Skin epidermis (tissue), 12 donors: ENCODE results near the gene SORD.
"Not testable (repeated sequence)": the region's sequence is repeated elsewhere in the genome, so short reads cannot be mapped to it uniquely, and the experiment has no call there.

ENCODE experiments used
- H3K27ac ChIP-seq, 21 experiments: fragments of 200-600 bp; sonication (generic) in 11 of 21; one replicate each; pipeline ENCODE4 v1.5.0; 2020; ENCODE audit warnings: mild to moderate bottlenecking in 3 of 21, inconsistent platforms in 2 of 21, moderate library complexity in 2 of 21
- H3K4me3 ChIP-seq, 7 experiments: fragments of 200-600 bp; sonication (generic) in 2 of 7; one replicate each; pipeline ENCODE4 v1.5.0; 2020; ENCODE audit warnings: inconsistent platforms in 2 of 7, mild to moderate bottlenecking in 2 of 7, moderate library complexity in 1 of 7

SORD gene

DNA sequence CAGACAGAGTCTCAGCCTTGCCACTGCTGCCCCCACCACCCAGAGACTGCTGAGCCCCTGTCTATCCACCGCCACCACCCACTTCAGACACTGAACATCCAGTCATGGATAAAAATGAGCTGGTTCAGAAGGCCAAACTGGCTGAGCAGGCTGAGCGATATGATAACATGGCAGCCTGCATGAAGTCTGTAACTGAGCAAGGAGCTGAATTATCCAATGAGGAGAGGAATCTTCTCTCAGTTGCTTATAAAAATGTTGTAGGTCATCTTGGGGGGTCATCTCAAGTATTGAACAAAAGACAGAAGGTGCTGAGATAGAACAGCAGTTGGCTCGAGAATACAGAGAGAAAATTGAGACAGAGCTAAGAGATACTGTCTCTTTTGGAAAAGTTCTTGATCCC, 29.7 kb downstream of the SORD start:
- H3K27ac ChIP-seq, H3K4me3 ChIP-seq: not testable (repeated sequence)

GRCh38 chr15:45058690-45059675, 36.0 kb downstream of the SORD start:
- H3K27ac ChIP-seq = peak overlapping the region in 2 of 21 experiments; percentile 13 to 47
- H3K4me3 ChIP-seq = not testable (repeated sequence)

DNA sequence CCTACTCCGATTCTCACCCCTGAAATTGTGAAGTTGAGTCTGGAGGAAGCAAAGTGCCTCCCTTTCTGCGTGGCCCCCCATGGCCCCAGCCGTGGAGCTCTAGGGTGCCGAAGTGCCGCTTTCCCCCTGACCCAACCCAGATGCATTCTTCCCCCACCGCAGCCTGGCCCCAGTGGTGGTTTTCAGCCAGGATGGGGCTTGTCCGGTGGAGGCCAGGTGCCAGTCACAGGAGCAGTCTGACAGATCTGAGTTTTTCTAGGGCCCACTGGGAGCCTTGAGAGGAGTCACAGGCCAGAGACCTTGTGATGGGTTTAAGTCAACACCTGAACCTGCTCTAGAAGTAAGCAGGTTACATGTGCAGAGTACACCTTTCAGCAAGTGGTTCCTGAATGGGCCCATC, 39.3 kb downstream of the SORD start:
- not testable (repeated sequence) for H3K27ac ChIP-seq, H3K4me3 ChIP-seq

DNA sequence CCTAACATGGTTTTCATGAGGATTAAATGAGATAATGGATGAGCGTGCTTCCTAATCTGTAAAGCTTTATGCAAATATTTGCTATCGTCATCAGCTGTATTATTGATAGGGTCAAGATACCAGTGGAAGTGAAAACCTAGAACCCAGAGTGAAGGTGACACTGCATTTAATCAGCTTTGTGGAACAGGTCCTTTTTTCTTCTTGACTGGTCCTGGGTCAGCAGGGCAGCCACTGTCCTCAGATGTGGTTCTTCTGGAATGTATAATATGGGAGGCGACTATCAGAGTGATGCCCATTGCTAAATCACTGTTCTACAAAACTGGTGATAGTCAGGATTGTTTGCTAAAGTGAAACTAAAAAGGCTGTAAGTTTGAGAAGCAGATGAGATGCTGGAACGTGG, 41.4 kb downstream of the SORD start:
- Histone ChIP-seq H3K4me3 (no peak overlapping the region), H3K27ac (no peak overlapping the region)

DNA sequence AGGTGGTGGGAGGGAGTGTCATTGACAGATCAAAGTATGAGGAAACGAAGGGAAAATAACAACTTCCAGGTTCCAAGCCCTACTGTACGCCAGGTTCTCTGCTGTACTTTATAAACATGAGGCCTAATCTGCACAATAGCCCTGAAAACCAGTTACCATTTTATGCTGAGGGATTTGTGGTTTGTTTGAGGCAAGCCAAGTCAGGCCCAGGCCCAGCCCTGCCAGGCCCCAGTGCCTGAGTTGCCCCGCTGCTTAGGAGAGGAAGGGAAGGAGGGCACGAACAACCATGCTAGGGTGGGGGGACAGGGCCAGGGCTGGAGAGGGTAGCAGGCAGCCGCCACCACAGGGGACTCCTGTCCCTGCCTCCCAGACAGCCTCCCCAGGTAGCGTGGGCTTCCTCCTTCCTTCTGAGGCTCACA, 47.0 kb downstream of the SORD start:
- H3K27ac ChIP-seq, H3K4me3 ChIP-seq: not testable (repeated sequence)

DNA sequence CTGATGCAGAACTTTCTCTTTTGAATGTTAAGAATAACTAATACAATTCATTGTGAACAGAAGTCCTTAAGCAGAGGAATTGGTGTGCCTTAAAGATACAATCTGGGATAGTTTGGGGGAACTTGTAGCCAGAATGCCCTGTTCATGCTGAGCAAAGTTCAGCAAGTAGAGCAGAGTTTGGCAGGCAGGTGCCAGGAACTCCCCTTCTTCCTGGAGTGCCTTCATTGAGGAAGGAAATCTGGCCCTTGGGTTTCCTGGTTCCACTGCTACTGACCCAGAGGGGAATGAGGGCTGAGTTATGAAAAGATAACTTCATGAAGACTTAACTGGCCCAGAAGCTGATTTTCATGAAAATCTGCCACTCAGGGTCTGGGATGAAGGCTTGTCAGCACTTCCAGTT, 50.6 kb downstream of the SORD start:
- H3K4me3 ChIP-seq, H3K27ac ChIP-seq: not testable (repeated sequence)

DNA sequence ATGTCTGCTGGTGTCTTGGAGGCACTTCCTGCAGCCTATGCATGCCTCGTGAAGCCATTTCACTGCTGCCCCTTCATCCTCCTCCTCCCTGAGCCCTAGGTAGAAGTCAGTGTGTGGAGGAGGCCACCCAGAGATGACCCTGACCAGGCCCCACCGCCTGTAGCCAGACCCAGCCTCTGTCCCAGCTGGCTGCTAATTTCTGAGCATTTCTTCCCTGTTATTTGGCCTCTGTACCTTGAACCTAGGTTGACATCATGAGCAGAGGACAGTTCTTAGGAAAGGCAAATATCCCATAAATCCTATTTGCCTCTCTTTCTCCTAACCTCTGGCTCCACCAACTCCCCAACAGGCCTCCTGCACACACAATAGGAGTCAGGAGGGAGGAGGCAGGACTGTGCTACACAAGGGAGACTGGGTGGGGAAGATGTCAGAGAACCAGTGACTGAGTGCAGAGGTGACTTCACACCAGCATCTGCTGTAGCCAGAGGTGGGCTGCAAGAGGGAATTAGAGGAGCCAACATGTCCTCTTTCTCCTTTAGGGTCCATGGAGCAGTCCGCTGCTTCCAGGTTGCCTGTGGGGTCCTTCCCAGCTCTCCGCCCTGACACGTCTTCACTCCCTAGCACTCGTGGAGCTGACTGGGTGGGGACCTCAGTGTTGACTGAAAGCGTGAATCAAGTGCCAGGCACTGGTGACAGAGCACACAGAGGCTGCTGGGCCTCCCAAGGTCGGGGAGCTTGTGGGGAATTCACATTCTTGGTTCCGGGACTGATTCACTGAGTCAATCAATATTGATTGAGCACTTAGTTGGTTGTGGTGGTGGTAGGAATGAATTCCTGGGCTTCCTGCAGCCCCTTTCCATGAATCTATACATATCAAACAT, 52.7 kb downstream of the SORD start:
- H3K27ac ChIP-seq, H3K4me3 ChIP-seq: not testable (repeated sequence)

- not testable (repeated sequence) for H3K4me3 ChIP-seq, H3K27ac ChIP-seq
These were observed 54.4 kb downstream of the SORD start for GRCh38 chr15:45077391-45077790.

- H3K4me3 ChIP-seq, H3K27ac ChIP-seq: not testable (repeated sequence)
These were observed 56.2 kb downstream of the SORD start for GRCh38 chr15:45079201-45079600.

DNA sequence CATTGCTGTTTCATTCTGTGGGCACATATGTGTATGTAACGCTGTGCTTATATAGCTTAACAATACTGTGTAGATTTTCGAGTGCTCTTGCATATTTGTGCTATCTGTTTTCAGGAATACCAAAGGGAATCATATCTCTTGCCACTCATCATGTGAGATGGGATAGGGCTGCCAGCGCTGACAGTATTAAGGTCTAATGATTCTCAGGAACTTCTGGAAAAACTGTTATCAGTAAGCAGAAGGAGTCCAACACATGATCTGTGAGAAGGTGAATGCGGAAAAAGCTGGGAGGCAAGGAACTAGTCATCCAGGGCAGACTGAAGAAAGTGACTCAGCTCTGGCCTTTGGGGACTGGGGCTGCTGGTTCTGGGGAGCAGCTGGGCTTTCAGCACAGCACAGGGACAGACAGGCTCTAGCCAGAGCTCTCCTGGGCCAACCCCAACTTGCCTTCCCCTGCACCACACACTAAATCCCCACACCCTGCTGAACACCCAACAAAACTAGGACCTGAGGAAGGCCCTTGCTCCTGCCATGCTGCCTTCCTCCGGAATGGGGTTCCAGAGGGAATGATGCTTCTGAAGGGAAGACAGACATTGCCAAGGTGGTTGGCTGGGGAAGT, 56.7 kb downstream of the SORD start:
- not testable (repeated sequence) for H3K27ac ChIP-seq, H3K4me3 ChIP-seq

DNA sequence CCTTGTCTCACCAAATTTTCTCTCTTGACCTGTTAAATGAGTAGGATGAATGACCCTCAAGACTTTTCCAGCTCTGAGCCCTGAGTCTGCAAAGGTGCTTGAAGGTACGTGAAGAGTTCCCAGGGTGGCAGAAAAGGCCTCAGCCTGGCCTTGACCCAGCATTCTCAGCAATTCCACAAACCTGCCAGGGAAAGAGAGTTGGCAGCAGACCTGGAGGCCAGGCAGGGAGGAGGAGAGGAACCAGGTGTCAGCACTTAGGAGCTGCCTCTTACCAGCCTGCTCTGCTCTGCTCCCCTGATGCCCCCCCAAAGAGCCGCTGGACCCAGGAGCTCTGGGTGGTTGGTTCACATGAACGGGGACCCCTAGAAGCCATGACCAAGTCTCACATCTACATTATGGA, 57.6 kb downstream of the SORD start:
- H3K27ac ChIP-seq, H3K4me3 ChIP-seq: not testable (repeated sequence)

GRCh38 chr15:45082412-45082811, 59.4 kb downstream of the SORD start:
- not testable (repeated sequence) for H3K27ac ChIP-seq, H3K4me3 ChIP-seq

DNA sequence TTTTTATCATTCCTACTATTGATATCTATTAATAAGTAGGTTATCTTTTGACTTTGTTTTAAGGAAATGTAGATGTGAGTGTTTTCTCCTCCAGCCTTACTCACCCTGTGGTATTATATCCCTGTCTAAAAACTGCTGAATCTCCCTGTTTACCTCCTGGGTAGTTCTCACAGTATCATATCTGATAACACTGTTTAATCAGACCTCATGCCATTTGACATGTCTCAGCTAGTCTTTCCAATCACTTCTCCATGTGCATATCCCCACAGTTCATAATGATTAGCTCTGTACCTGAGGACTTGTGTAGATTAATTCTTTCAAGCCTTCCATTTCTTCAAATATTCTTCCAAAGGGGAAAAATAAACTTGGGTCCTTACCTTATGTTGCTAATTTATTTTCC, 60.2 kb downstream of the SORD start:
- no peak overlapping the region for H3K4me3 ChIP-seq
- H3K27ac ChIP-seq = no peak overlapping the region

DNA sequence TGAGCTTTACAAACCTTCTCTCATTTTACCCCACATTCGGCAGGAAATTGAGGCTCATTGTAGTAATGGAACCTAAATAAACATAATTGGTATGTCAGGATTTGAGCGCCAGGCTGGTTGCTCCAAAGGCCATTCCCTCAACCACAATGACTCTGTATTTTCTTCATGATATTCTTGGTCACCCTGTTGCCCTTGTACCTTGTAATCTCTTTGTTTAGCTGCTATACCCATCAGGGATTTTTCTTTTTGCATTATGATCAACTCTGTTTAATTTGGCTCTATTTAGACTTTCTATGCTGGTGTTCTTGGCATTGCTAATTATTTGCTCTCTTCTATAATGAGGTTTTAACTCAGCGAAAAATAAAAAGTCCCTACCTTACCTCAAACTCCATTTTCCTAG, 61.2 kb downstream of the SORD start:
- Histone ChIP-seq H3K27ac (no peak overlapping the region), H3K4me3 (no peak overlapping the region)

DNA sequence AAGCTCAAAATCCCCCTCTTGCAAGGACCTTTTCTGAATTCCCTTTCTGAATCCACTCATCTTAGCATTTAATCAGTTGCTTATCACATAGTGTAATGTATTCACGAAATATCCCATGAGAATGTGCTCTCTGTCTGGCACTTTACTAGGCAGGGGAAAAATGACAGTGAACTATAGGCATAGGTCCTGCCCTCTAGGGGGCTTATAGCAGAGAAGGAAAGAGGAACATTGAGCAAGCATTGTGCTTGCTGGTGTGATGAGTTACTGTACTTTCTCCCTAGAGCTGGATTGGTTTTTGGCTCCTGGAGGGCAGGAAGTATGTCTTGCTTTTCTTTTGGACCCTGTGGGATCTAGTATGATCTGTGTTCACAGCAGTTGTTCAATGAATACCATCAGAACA, 64.5 kb downstream of the SORD start:
- H3K4me3 ChIP-seq = no peak overlapping the region
- no peak overlapping the region for H3K27ac ChIP-seq

DNA sequence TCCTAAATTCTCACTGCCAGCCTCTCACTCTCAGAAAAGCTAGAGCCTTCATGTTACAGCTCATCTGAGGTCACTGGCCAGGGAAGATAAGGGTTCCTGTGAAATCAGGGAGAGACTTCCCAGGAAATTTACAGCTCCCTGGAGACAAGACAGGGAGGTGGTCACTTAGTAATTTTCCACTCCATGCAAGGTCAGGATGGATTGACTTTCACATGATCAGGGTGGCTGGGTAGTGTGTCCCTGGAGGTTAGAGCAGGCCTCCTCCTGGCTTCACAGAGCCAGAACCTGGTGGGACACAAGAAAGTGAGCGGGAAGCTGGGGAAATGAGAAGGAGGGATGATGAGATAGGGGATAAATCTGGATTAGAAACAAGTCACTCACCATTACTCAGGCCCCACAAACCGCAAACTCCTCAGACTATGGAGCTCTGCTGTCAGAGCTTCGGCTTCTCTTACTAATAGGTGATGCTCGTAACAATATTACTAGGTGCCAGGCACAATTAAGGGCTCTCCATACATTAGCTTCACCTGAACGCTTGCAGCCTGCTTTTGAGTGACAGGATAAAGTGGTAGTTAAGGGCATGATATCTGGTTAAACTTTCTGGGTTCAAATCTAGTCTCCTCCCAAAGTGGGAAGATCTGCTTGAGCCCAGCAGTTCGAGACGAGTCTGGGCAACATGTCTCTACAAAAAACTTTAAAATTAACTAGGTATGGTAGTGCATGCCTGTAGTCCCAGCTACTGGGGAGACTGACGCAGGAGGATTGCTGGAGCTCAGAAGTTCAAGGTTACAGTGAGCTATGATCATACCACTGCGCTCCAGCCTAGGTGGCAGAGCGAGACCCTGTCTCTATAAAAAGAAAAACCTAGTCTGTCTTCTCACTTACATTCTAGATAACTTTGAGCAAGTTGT, 66.1 kb downstream of the SORD start:
- H3K27ac ChIP-seq = no peak overlapping the region
- H3K4me3 ChIP-seq = no peak overlapping the region

GRCh38 chr15:45089712-45090373, 66.8 kb downstream of the SORD start:
- no peak overlapping the region for H3K27ac ChIP-seq
- no peak overlapping the region for H3K4me3 ChIP-seq

DNA sequence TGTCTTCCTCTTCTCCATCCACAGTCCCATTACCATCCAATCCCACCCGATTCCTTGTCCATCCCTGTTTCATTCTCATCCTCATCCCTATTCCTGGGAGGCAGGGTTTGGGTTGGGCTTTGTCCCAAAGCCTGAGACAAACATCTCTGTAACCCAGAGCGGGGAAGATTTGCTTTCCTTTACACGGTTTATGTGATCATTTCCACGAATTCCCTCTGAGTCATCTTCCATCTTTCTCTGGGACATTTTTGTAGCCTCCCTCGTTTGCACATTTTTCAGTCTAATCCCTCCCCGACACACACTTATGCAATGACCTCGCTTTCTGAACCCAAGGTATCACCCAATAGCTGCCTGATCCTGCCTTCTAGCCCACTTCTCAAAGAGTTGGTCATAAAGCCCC, 68.2 kb downstream of the SORD start:
- H3K27ac ChIP-seq = peak overlapping the region in 1 of 21 experiments; percentile 8
- H3K4me3 ChIP-seq = no peak overlapping the region

DNA sequence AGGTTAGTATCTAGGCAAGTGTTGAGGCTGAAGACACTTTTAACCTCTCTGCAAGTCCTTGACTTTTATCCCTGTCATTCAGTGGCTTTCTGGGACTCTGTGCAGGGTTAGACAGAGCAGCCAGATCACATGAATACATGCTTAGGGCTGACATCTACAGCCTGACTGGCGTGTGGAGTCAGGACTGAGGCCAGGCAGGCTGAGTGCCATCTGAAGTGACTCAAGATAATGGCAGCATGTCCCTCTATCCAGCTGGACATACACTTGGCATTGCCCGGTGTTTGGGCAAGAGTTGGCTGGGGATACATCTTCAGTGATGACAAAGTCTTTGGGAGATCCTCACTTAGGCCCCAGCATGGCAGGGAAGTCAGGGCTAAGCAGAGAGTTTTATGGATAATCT, 68.6 kb downstream of the SORD start:
- no peak overlapping the region for H3K4me3 ChIP-seq
- peak overlapping the region in 1 of 21 experiments; percentile 8 for H3K27ac ChIP-seq
